Renal cortex interstitium (tissue), 11 donors: Measurements from ENCODE around the gene ARL16. TPM values are rescaled to one million over a fixed set of nuclear protein-coding genes. Genes with fewer than 3 reads are reported as not detected.

Source experiments
- DNase-seq, 11 donors: peaks; one replicate each; pipeline ENCODE4 v3.0.0-alpha.2; 2013; ENCODE audit warnings: low read depth in 9 of 11, low spot score in 4 of 11; ENCODE audit errors: extremely low read depth in 1 of 11
- polyA plus RNA-seq, 3 donors: library from polyadenylated mRNA; unstranded; fragments of 120-200 nt; gene quantifications; one replicate each; pipeline ENCODE4 v1.2.1, GENCODE V29; 2013; ENCODE audit not compliant: insufficient read length in 3 of 3

ARL16 gene
- polyA plus RNA-seq, 3 donors: 46.4 to 53.3 (median 50.0) TPM

- DNase-seq: peak; percentile 75 to 95 (median 91)
Measured at GRCh38 chr17:81702934-81703746, 19.5 kb upstream of the ARL16 start, which contains the start of gene MRPL12. TSS of gene MRPL12 (plus strand) at chr17:81703367. CDS start at chr17:81703502, 135 bp downstream.

GRCh38 chr17:81701288-81702071, 17.9 kb upstream of the ARL16 start:
- no peak for DNase-seq

GRCh38 chr17:81700353-81701287, 17.0 kb upstream of the ARL16 start:
- DNase-seq: no peak

GRCh38 chr17:81697261-81698044, 13.9 kb upstream of the ARL16 start:
- DNase-seq: no peak

- DNase-seq: no peak
Measured at GRCh38 chr17:81696218-81696941, 12.8 kb upstream of the ARL16 start.

GRCh38 chr17:81695801-81696200, 12.2 kb upstream of the ARL16 start:
- DNase-seq: no peak

- DNase-seq: no peak
Measured at GRCh38 chr17:81695211-81695610, 11.6 kb upstream of the ARL16 start.

- DNase-seq: no peak
Measured at GRCh38 chr17:81694810-81695209, 11.2 kb upstream of the ARL16 start.

- DNase-seq: no peak
Measured at GRCh38 chr17:81693509-81694210, 10.1 kb upstream of the ARL16 start.

GRCh38 chr17:81691608-81692007, 8.0 kb upstream of the ARL16 start:
- no peak for DNase-seq

- no peak for DNase-seq
Measured at GRCh38 chr17:81691196-81691595, 7.6 kb upstream of the ARL16 start.

- no peak for DNase-seq
Measured at GRCh38 chr17:81690549-81690948, 7.0 kb upstream of the ARL16 start.

- no peak for DNase-seq
Measured at GRCh38 chr17:81690066-81690465, 6.5 kb upstream of the ARL16 start.

- no peak for DNase-seq
Measured at GRCh38 chr17:81688616-81689015, 5.0 kb upstream of the ARL16 start.

GRCh38 chr17:81687770-81688541, 4.4 kb upstream of the ARL16 start:
- DNase-seq: no peak

GRCh38 chr17:81686614-81687013, 3.0 kb upstream of the ARL16 start:
- no peak for DNase-seq

GRCh38 chr17:81685108-81685507, 1.5 kb upstream of the ARL16 start:
- DNase-seq: no peak
